ENCODE data around the gene PLOD3.

The PLOD3 gene

GRCh38 chr7:101226721-101227120 is 9.3 kb upstream of the PLOD3 start:
- no peak overlapping the region for H3K27ac ChIP-seq
- no peak for TF ChIP-seq CTCF (conservative IDR thresholded peaks at IDR 0.05)

- no peak for TF ChIP-seq CTCF (conservative IDR thresholded peaks at IDR 0.05)
- H3K27ac ChIP-seq = no peak overlapping the region
Measured at GRCh38 chr7:101225650-101226049, 8.3 kb upstream of the PLOD3 start.

- H3K27ac ChIP-seq = no peak overlapping the region
Measured at GRCh38 chr7:101223528-101223927, 6.1 kb upstream of the PLOD3 start.

GRCh38 chr7:101222275-101222830 is 5.0 kb upstream of the PLOD3 start:
- TF ChIP-seq ZFX (IDR thresholded peaks at IDR 0.05) (no peak), CTCF (conservative IDR thresholded peaks at IDR 0.05) (no peak)
- H3K27ac ChIP-seq = no peak overlapping the region

More at GRCh38 chr7:101223528-101223927, 6.1 kb upstream of the PLOD3 start:
- no peak for TF ChIP-seq CTCF (conservative IDR thresholded peaks at IDR 0.05)
- TF ChIP-seq ZFX (IDR thresholded peaks at IDR 0.05) = no peak

- TF ChIP-seq ZFX (IDR thresholded peaks at IDR 0.05) = no peak
- no peak for TF ChIP-seq CTCF (conservative IDR thresholded peaks at IDR 0.05)
- H3K27ac ChIP-seq = no peak overlapping the region
Measured at GRCh38 chr7:101220295-101220694, 2.9 kb upstream of the PLOD3 start.

GRCh38 chr7:101218236-101219125 is 1.1 kb upstream of the PLOD3 start:
- peak overlapping the region; percentile 85 for H3K27ac ChIP-seq

More at GRCh38 chr7:101218236-101219125, 1.1 kb upstream of the PLOD3 start:
- TF ChIP-seq ZFX (IDR thresholded peaks at IDR 0.05) = no peak
- no peak for TF ChIP-seq CTCF (conservative IDR thresholded peaks at IDR 0.05)

Measured in C4-2B (cell line).